HG03354 (cell line): Measurements from ENCODE around the gene SHC1.

Experiments
- ATAC-seq: cut with Tn5 transposase; IDR thresholded peaks from one replicate; pipeline ENCODE4 v1.9.1; 2021; ENCODE audit warnings: mild to moderate bottlenecking; ENCODE audit not compliant: unreplicated experiment, poor library complexity, severe bottlenecking

The SHC1 gene

GRCh38 chr1:154960446-154961136 lies 10.0 kb downstream of the SHC1 start:
- no peak for ATAC-seq

- ATAC-seq, result no peak
Measured at GRCh38 chr1:154959426-154959780, 11.1 kb downstream of the SHC1 start.

- ATAC-seq, result no peak
Measured at GRCh38 chr1:154958681-154959425, 11.7 kb downstream of the SHC1 start.

GRCh38 chr1:154958036-154958435 lies 12.5 kb downstream of the SHC1 start:
- ATAC-seq, result no peak

GRCh38 chr1:154957091-154957657 lies 13.4 kb downstream of the SHC1 start:
- ATAC-seq, result no peak

- ATAC-seq, result no peak
Measured at GRCh38 chr1:154956544-154956941, 14.0 kb downstream of the SHC1 start.

GRCh38 chr1:154955718-154956543 lies 14.6 kb downstream of the SHC1 start, which contains the start of gene PBXIP1:
TSS of gene PBXIP1 (minus strand) at chr1:154956099. CDS start at chr1:154953721, 2,378 bp downstream.
- ATAC-seq, result peak; percentile 64

GRCh38 chr1:154955039-154955717 lies 15.4 kb downstream of the SHC1 start:
- peak; percentile 77 for ATAC-seq

- no peak for ATAC-seq
Measured at GRCh38 chr1:154954541-154954940, 16.0 kb downstream of the SHC1 start.

- ATAC-seq, result no peak
Measured at GRCh38 chr1:154953611-154954038, 16.9 kb downstream of the SHC1 start.

- no peak for ATAC-seq
Measured at GRCh38 chr1:154952664-154953063, 17.9 kb downstream of the SHC1 start.

GRCh38 chr1:154951901-154952657 lies 18.5 kb downstream of the SHC1 start:
- ATAC-seq, result no peak

GRCh38 chr1:154948079-154948478 lies 22.5 kb downstream of the SHC1 start:
- ATAC-seq, result no peak

- ATAC-seq, result no peak
Measured at GRCh38 chr1:154945962-154946850, 24.3 kb downstream of the SHC1 start.

GRCh38 chr1:154945160-154945961 lies 25.2 kb downstream of the SHC1 start:
- ATAC-seq, result no peak

- no peak for ATAC-seq
Measured at GRCh38 chr1:154944401-154945159, 26.0 kb downstream of the SHC1 start.
